GM18909 (cell line): ENCODE results near the gene SASH1.
"Not testable (repeated sequence)": the region's sequence is repeated elsewhere in the genome, so short reads cannot be mapped to it uniquely, and the experiment has no call there.

Source experiments
- ATAC-seq: cut with Tn5 transposase; IDR thresholded peaks from one replicate; pipeline ENCODE4 v1.9.1; 2021; ENCODE audit warnings: mild to moderate bottlenecking; ENCODE audit not compliant: unreplicated experiment, poor library complexity

SASH1 gene

DNA sequence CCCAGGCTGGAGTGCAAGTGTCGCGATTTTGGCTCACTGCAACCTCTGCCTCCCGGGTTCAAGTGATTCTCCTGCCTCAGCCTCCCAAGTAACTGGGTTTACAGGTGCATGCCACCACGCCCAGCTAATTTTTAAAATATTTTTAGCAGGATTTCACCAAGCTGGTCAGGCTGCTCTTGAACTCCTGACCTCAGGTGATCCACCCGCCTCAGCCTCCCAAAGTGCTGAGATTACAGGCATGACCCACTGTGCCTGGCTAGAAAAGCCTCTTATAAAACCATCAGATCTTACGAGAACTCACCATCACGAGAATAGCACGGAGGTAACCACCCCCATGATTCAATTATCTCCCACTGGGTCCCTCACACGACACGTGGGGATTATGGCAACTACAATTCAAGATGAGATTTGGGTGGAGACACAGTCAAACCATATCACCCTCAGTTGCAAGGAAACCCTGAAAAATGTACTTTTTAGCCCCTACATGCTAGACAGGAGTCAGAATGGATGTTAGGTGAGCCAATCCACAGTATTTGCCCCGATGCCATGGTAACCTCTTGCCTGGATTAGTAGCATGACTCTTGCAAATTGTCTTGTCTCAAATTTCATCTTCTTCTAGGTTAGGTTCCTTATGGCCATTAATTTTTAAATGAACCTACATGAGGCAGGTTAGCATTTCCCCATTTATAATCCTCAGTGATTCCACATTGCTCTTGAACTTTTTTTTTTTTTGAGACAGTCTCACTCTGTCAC is 17.1 kb upstream of the SASH1 start:
- no peak for ATAC-seq

DNA sequence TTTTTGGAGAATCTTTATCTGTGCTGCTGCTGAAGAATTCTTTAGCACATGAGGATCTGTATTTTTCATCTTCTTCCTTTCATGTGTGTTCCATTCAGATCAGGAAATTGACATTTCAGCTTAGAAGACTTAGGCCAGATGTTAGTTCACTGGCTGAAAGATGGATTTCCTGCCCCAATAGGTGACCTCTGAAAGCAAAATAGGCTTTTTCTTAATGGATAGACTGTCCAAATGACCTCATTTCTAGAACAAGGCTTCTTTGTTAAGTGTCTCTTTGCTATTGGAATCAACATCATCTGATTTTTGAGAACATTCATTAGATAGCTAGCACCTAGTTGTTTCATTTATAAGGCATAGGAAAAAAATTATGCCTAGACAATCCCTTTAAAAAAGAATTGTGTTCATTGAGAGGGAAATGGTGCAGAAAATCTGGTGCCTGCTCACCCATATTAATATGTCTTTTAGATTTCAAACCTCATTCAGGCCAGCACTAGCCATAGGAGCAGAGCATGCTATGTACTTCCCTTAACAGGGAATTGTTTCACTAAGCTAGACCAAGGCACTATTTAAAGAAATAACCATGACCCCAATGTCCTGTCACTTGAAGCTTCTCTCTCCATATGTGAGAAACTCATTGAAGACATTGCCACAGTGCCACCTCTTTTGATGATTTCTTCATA is 13.6 kb upstream of the SASH1 start:
- no peak for ATAC-seq

DNA sequence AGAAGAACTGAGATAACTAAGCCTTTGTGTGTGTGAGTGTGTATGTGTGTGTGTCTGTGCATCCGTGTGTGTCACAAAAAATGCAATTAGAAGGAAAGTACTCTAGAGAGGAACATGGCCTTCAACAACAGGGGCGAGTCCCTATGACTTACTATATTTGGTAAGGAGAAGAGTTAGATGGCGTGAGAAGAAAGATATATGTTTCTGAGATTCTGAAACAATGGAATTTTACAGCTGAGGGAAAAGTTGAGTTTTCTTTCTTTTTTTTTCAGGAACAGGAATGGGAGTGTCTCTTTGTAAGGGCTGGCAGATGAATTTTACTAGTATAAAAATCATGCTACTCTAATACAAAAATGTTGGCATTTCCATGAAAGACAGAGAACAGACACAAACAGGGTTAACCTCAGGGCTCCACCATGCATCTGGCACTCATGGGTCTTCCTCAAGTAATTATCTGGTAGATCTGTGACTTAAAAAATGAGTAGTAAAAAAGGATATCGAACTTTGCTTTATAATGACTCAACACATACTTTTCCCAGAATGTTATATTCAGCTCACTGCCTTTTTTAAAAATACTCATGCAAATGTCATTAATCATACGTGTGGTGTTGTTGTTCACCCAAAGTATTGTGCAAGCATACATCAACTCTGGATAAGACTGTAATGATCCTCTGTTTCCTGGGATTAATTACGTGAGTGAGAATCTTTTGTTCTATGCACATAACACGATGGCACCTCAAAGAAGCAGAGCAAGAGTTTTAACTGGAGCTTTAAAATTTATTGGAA is 12.8 kb upstream of the SASH1 start:
- no peak for ATAC-seq

DNA sequence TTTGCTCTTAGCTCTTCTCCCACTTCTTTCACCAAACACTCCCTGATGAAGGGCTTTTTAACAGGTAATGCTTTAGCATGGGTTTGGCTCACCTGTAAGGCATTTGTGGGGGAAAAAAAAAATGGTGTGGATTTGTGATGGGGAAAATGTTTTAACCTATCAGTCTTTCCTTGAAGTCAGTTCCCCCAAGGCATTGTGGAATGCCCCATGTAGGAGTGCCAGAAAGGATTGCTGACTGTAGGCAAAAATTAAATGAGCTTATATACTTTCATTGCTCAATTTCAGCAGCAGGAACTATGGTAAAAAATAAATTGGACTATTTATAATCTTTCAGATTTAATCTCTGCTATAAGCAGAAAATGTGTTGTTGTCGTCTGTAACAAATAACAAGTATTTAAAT is 10.6 kb upstream of the SASH1 start:
- no peak for ATAC-seq

DNA sequence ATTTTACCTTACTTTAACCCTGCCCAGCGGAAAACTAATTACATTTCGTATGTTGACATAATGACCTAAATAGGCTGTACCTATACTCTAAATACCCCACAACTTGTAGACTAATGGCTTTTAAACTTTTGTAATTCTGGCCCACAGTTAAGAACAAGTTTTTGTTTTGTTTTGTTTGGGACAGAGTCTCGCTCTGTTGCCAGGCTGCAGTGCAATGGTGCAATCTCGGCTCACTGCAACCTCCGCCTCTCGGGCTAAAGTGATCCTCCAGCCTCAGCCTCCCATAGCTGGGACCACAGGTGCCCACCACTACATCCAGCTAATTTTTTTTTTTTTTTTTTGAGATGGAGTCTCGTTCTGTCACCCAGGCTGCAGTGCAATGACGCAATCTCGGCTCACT is 5.7 kb upstream of the SASH1 start:
- ATAC-seq: no peak

DNA sequence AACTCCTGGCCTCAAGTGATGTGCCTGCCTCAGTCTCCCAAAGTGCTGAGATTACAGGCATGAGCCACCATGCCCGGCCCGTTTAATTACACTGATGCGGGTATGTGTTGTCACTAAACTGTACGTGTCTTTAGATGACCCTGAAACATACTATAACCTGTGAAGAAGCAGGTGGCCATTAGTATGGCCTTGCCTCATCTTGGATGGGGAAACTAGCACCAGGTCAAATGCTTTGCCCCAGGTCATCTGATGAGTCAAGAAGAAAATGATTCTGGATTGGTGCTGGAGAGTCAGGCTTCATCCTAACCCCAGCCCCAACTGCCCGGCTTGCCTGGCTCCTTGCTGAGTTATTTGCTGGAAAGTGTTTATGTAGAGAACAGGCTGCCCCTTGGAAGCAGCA is 2.9 kb upstream of the SASH1 start:
- ATAC-seq: no peak

DNA sequence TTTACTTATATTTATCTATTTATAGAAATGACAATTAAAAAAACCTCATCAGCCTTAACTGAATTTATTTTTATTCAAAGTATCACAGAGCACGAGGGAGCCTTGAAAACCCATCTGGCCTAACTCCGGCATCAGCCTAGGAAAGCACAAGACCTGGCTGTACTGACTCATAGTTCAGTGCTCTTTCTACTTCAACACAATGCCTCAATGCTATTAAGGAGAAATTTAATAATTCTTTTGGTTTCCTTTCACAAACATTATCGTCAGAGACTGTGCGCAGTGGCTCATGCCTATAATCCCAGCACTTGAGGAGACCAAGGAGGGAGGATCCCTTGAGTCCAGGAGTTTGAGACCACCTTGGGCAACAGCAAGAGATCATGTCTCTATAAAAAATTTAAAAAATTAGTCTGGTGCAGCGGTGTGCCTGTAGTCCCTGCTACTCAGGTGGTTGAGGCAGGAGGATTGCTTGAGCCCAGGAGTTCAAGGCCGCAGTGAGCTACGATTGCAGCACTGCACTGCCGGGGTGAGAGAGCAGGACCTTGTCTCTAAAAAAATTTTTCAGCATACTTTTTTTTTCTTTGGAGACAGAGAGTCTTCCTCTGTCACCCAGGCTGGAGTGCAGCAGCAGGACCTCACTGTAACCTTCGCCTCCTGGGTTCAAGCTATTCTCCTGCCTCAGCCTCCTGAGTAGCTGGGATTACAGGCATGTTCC is 1.9 kb upstream of the SASH1 start:
- no peak for ATAC-seq

DNA sequence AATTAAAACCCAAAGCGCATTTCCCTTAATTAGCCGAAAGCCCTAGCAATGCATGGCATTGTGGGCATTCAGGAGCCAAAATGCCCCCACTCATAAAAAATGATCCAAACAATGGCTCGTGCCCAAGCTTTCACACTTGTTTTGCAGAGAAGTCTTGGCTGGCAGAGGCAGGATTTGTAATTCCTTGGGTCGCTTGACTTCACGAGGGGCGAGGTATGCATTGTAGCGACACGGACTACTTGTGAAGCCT is 613 bp upstream of the SASH1 start:
- no peak for ATAC-seq

DNA sequence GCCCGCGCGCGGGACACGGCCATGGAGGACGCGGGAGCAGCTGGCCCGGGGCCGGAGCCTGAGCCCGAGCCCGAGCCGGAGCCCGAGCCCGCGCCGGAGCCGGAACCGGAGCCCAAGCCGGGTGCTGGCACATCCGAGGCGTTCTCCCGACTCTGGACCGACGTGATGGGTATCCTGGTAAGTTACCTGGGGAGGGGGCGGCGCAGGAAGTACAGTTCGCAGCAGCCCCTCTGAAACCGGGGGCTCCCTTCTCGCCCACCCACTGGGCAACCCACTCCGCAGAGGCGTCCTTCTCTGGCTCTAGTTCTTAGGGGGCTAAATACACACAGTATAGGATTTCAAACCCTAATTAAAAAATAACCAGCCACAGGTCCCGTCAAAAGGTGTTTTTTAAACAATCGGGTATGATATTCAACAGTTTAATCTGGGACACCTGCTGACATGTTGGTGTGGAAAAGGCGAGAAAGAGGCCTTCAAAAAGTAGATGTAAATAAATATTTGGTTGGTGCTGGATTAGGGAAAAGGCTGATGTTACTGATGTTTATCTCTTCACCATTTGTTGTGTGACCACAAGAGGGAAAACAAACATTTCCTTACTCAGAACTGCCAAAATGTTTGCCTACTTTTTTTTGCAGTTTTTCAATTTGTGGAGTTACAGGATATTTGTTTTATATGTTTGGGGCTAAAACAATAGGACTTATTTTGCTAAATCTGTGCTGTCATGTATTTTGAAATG is 577 bp downstream of the SASH1 start:
- no peak for ATAC-seq

DNA sequence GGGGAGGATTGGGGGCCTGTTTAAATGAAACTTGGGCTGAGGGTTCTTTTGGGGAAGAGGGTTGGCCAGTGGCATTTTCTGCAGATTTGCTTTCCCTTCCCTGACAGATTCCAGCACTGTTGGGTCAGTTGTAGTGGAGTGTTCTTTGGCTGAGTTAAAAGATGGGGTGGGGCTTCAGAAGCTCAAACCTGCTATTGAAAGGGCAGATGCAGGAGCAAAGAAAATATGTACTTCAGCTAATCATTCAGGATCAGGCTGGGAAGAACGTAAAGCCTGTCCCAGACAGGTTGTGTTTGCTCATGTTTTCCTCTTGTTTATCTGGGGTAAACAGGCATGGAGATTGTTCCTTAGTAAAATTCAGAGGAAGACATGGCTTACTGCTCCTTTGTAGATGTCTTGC is 2.5 kb downstream of the SASH1 start:
- ATAC-seq: no peak

DNA sequence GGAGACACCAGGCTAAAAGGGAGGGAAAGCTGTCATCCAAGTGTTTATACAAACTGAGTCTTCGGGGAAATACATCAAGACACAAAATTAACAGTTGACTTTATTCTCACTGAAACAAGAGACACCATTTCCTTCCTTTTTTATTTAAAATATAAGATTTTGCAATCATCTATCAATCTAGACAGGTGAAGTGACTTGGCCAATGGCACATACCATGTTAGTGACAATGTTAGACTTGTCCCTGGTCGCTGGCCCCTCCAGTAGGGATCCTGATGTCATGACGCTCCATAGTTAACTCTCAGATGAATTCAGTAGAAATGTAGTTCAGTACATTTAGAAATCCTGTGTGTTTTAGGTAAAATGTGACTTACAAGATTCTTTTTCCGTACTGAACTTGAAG is 2.9 kb downstream of the SASH1 start:
- no peak for ATAC-seq

DNA sequence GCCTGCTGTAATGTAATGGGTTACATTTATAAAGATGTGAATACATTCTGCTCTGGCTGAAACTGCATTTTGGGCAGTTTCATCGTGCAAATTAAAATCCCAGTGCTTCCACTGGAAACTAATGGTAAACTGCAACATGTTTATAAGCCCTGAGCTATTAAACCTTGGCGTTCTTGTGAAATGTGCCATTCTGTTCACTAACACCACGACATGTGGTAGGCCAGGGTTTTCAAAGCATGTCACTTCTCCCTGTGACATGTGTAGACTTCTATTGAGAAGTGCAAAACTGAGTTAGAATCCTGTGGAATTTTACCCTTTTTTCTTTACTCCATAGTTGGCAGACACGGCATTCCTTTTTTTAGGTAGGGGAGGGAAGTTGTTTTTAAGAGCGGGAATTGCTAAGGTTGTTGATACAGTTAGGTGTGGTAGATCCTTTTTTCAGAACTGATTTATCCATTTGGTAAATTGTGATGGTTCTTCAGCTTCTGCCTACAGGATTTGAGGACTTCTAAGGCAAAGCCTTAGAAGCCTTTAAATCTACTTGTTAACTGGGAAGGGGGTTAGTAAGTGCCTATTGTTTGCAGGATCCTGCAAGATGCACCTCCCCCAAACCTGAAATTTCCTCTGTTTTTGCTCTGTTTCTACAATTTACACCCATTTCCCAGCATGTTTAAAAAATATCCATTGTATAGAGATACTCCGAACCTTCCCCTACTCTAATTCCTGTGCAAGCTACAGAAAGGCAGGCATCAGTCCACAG is 4.2 kb downstream of the SASH1 start:
- ATAC-seq: no peak

DNA sequence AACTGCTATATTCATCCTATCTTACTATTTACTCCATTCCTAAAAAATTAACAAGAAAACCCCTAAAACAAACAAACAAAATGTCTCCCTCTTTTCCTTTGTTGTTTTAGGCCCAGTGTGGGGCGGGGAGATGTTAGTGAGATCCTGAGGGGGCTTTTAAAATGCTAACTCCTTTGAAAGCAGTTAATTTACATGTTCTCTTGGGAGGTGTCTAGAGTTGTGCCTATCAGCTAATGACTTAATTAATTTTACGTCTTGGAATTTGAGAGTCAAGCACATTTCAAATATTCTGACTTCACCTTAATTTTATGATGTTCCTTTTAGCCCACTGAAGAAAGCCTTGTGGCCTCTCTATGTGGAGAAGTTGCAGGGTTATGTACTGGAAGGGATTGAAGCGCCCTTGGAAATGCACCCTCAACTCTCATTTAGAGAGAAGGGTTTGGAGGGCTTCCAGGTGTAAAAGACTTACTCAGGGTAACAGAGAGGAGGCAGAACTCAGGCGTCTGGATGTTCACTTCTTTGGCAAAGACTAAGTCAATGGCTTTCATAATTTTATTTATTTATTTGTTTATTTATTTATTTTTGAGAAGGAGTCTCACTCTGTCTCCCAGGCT is 4.9 kb downstream of the SASH1 start:
- ATAC-seq: no peak

DNA sequence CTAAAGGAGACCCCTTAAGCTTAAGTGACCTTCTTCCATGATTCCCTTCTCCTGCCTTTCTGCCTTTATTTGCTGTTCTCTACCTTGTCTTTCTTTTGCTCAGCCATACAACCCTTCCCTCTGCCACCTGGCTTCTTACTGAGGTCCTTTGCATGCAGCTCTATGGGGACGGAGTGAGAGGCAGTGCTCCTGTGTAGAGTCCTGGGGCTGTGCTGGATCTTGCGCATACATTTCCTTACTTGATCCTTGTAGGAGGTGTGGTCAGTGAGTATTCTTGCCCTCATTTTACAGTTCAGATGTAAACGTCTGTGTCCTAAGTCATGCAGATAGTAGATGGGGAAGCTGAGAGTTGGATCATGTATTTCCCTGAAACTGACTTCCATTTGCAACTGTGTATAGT is 5.7 kb downstream of the SASH1 start:
- ATAC-seq: no peak

DNA sequence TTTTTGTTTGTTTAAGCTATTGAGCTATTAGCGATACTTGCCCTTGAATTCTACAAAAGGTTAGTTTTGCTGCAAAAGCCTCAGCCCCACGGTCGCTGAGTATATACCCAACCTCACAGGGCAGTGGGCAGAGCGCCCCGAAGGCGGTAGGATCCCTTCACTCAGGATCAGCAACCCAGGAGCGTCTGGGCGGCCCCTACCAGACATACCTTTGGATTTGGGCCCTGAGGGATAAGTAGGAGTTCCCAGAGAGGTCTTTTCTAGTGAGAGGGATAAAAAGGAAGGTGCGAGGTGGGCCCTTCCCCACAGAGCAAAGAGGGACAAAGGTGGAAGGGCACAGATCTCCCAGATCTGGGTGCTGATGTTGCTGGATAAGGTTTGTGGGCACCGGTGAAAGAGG is 6.1 kb downstream of the SASH1 start:
- no peak for ATAC-seq

DNA sequence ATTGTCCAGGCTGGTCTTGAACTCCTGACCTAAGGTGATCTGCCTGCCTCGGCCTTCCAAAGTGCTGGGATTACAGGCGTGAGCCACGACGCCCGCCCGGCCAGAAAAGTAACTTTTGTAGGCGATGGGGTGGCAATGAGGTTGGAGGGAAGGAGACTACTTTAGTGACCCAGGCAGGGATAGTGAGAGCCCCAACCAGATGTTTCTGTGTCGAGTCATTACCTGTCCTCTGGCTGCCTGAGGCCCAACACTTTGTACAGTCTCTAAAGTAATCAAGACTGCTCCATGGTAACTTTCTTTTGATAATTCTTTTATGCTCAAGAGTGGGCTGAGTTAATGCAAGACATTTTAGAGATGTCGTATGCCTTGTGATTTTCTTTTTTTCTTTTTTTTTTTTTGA is 6.8 kb downstream of the SASH1 start:
- no peak for ATAC-seq

DNA sequence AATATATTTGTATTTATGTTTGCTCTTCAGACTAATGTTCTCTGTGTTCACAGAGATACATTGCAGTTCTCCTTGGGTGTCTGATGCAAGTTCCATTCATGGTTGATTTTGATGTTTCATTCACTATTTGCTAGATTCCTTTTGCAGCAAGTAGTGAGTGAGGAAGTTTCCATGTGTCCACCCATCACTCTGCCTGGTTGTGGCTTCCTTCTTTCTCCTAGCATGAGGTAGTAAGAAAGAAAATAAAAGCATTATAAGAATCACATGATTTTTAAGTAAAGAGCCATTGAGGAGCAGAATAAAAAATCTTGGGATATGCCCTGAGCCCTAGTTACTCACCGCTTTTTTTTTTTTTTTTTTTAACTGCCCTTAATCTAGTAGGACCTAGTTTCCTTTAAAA is 8.7 kb downstream of the SASH1 start:
- no peak for ATAC-seq

DNA sequence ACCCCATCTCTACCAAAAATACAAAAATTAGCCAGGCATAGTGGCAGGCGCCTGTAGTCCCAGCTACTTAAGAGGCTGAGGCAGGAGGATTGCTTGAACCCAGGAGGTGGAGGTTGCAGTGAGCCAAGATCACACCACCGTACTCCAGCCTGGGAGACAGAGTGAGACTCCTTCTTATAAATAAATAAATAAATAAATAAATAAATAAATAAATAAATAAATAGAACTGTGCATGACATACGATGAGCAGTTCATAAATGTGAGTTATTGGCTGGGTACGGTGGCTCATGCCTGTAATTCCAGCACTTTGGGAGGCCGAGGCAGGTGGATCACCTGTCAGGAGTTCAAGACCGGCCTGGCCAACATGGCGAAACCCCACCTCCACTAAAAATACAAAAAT is 9.8 kb downstream of the SASH1 start:
- not testable (repeated sequence) for ATAC-seq

DNA sequence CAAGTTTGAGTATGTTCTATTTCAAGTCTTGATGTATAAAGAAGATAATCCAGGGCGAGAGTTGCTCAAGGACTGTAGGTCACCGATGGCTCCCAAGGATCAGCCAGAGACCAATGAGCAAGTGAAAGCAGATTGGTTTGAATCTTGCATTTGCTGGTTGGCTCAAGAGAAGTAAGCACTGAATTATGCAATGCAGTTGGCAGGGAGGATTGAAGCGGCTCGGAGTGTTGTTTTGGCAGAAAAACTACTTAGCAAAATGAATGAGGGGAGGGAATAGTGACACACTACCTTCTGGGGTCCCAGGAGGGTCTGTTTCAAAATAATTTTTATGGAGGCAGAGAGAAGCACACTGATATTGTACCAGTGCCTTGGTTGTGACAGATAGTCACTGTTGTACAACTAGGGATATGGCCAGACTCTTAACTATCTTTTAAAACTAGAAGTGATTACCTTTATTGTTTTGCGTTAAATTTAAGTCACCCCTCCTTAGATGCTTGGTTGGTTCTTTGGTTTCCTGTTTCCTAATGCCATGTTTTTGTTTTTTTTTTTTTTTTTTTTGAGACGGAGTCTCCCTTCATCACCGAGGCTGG is 15.7 kb downstream of the SASH1 start:
- ATAC-seq: no peak
